PC-3 (cell line): ENCODE data around the gene CCDC116.
A peak's percentile ranks its signal among the peaks of the same experiment; 100 is the strongest.

Source experiments
- CTCF ChIP-seq: fragments of 300-600 bp; sonication (generic); conservative IDR thresholded peaks from 2 replicates; pipeline ENCODE4 v1.5.1; 2017; ENCODE audit warnings: antibody characterized with exemption, low read depth, mild to moderate bottlenecking, low read length
- EZH2 ChIP-seq: fragments of 300-600 bp; sonication (generic); IDR thresholded peaks from one replicate; pipeline ENCODE4 v1.6.1; 2017; ENCODE audit warnings: antibody characterized with exemption, mild to moderate bottlenecking, low read length; ENCODE audit not compliant: unreplicated experiment

- no peak for TF ChIP-seq EZH2
- TF ChIP-seq CTCF, result peak; percentile 54
These were observed 8.8 kb downstream of the CCDC116 start for GRCh38 chr22:21641417-21641788.
